B cell (primary cell): ENCODE results near the gene IL4R. TPM values are rescaled to one million over a fixed set of nuclear protein-coding genes. Genes with fewer than 3 reads are reported as not detected.
A peak's percentile ranks its signal among the peaks of the same experiment; 100 is the strongest.

ENCODE experiments used
- ATAC-seq: fragments of 200-7000 bp; cut with Tn5 transposase; one replicate; pipeline ENCODE4 v1.10.0; 2021; ENCODE audit warnings: low read depth, mild to moderate bottlenecking, moderate number of reproducible peaks, moderate library complexity
- CTCF ChIA-PET: fragments of 350-600 bp; sonication (Branson Sonifier 250); formaldehyde crosslinking; loops from one replicate; lab custom pipeline; 2021; ENCODE audit warnings: antibody characterized with exemption, inconsistent platforms; lab: Charles Lee
- POLR2A ChIA-PET: fragments of 350-600 bp; sonication (Branson Sonifier 250); formaldehyde crosslinking; loops from one replicate; lab custom pipeline; 2021; ENCODE audit warnings: antibody characterized with exemption; lab: Charles Lee
- DNase-seq: peaks from one replicate; pipeline ENCODE4 v3.0.0; 2013
- H2AFZ ChIP-seq: 2 replicates; pipeline ENCODE4 v1.6.1; 2012; ENCODE audit warnings: mild to moderate bottlenecking, low read depth, low read length; ENCODE audit not compliant: insufficient read depth, poor library complexity, severe bottlenecking
- H3K27ac ChIP-seq, 2 donors: 1 replicate in 1 of 2; 2 replicates in 1 of 2; pipeline ENCODE4 v1.5.1; 2012 to 2013; ENCODE audit warnings: low read length in 2 of 2, mild to moderate bottlenecking in 2 of 2, moderate library complexity in 1 of 2
- H3K27me3 ChIP-seq, 4 experiments: fragments of 200-600 bp in 1 of 4; sonication (generic) in 1 of 4; replicated peaks in 1 of 4; 1 replicate in 2 of 4; 2 replicates in 2 of 4; pipeline versions ENCODE4 v1.6.1 to v1.7.0; 2013 to 2016; ENCODE audit warnings: low read length in 3 of 4, mild to moderate bottlenecking in 2 of 4, mixed read lengths in 1 of 4, moderate library complexity in 1 of 4; ENCODE audit not compliant: insufficient read depth in 4 of 4, control insufficient read depth in 3 of 4; ENCODE audit errors: control extremely low read depth in 1 of 4
- H3K36me3 ChIP-seq, 2 experiments: replicated peaks in 1 of 2; 1 replicate in 1 of 2; 2 replicates in 1 of 2; pipeline versions ENCODE4 v1.6.1 to v1.7.1; 2013; ENCODE audit warnings: low read length in 1 of 2; ENCODE audit not compliant: insufficient read depth in 2 of 2, control insufficient read depth in 1 of 2; ENCODE audit errors: control extremely low read depth in 1 of 2, extremely low read depth in 1 of 2
- H3K4me1 ChIP-seq, 2 donors: fragments of 200-600 bp in 1 of 2; sonication (generic) in 1 of 2; 1 replicate in 1 of 2; 2 replicates in 1 of 2; pipeline versions ENCODE4 v1.5.1 to v1.6.1; 2013 to 2017; ENCODE audit warnings: low read length in 2 of 2; ENCODE audit not compliant: control insufficient read depth in 2 of 2, insufficient read depth in 2 of 2
- H3K4me2 ChIP-seq: replicated peaks from 2 replicates; pipeline ENCODE3; 2012; ENCODE audit warnings: mild to moderate bottlenecking, low read depth, low read length; ENCODE audit not compliant: poor library complexity, severe bottlenecking
- H3K4me3 ChIP-seq, 5 experiments: fragments of 200-600 bp in 1 of 5; sonication (generic) in 1 of 5; 1 replicate in 3 of 5; 2 replicates in 2 of 5; pipeline versions ENCODE4 v1.5.1 to v1.7.0; 2011 to 2016; ENCODE audit warnings: low read length in 4 of 5, mild to moderate bottlenecking in 4 of 5, low read depth in 2 of 5, control low read depth in 1 of 5, moderate library complexity in 1 of 5; ENCODE audit not compliant: insufficient read depth in 1 of 5; ENCODE audit errors: control extremely low read depth in 1 of 5, extremely low read depth in 1 of 5
- H3K79me2 ChIP-seq: fragments of 200-600 bp; sonication (generic); one replicate; pipeline ENCODE4 v1.6.0; 2016; ENCODE audit warnings: low read length; ENCODE audit not compliant: control insufficient read depth, insufficient read depth
- H3K9ac ChIP-seq: fragments of 200-600 bp; sonication (generic); 2 replicates; pipeline ENCODE4 v1.6.1; 2017; ENCODE audit warnings: mild to moderate bottlenecking, low read length, moderate library complexity
- H3K9me3 ChIP-seq, 3 donors: one replicate each; pipeline versions ENCODE4 v1.6.1 to v1.7.1; 2013; ENCODE audit warnings: low read length in 2 of 3; ENCODE audit not compliant: control insufficient read depth in 2 of 3, insufficient read depth in 1 of 3; ENCODE audit errors: control extremely low read depth in 1 of 3
- H4K20me1 ChIP-seq: 2 replicates; pipeline ENCODE4 v1.6.0; 2012; ENCODE audit warnings: mild to moderate bottlenecking, low read length; ENCODE audit not compliant: insufficient read depth, control insufficient read depth, poor library complexity, severe bottlenecking
- H3K27ac Mint-ChIP-seq: one replicate; pipeline ENCODE4 v1.8.0; 2021; ENCODE audit warnings: mixed read lengths
- H3K27me3 Mint-ChIP-seq: one replicate; pipeline ENCODE4 v1.8.0; 2021; ENCODE audit warnings: mixed read lengths
- H3K4me1 Mint-ChIP-seq: one replicate; pipeline ENCODE4 v1.8.0; 2021; ENCODE audit warnings: mixed read lengths
- H3K4me3 Mint-ChIP-seq: one replicate; pipeline ENCODE4 v1.8.0; 2021; ENCODE audit warnings: mixed read lengths
- H3K9me3 Mint-ChIP-seq: one replicate; pipeline ENCODE4 v1.8.0; 2022; ENCODE audit warnings: mixed read lengths; ENCODE audit not compliant: insufficient read depth
- CTCF ChIP-seq: fragments of 200-600 bp; IDR thresholded peaks from one replicate; pipeline ENCODE4 v1.8.0; 2022; ENCODE audit warnings: antibody characterized with exemption, mild to moderate bottlenecking
- EZH2 ChIP-seq: IDR thresholded peaks from 2 replicates; pipeline ENCODE4 v1.6.1; 2012; ENCODE audit warnings: borderline replicate concordance, low read depth, mild to moderate bottlenecking, moderate library complexity, low read length; ENCODE audit not compliant: insufficient read depth, poor library complexity, severe bottlenecking
- WGBS: methylation state at CpG from one replicate; pipeline ENCODE4 v1.1.5; 2013; ENCODE audit warnings: missing lambda C conversion rate; ENCODE audit not compliant: insufficient coverage; 5-methylcytosine and 5-hydroxymethylcytosine counted together
- intact Hi-C: fragments of 100-400 bp; cut with micrococcal nuclease; formaldehyde crosslinking; loops from one replicate; pipeline ENCODE4 v1.10.0; 2022
- polyA plus RNA-seq: library from polyadenylated mRNA; depleted of rRNA; stranded (reverse); fragments of >200 nt; gene quantifications from 2 replicates; pipeline ENCODE4 v1.2.3, GENCODE V29; 2012
- total RNA-seq, 2 donors: library from RNA; stranded (reverse); fragments of 120-200 nt in 1 of 2; gene quantifications; 1 replicate in 1 of 2; 2 replicates in 1 of 2; pipeline versions ENCODE4 v1.2.3 to v1.2.4, GENCODE V29; 2013 to 2022

The IL4R gene
- total and polyA plus RNA-seq, 2 donors (not counting 1 experiment from before 2014, with no cell fraction given): 311 to 966 TPM

DNA sequence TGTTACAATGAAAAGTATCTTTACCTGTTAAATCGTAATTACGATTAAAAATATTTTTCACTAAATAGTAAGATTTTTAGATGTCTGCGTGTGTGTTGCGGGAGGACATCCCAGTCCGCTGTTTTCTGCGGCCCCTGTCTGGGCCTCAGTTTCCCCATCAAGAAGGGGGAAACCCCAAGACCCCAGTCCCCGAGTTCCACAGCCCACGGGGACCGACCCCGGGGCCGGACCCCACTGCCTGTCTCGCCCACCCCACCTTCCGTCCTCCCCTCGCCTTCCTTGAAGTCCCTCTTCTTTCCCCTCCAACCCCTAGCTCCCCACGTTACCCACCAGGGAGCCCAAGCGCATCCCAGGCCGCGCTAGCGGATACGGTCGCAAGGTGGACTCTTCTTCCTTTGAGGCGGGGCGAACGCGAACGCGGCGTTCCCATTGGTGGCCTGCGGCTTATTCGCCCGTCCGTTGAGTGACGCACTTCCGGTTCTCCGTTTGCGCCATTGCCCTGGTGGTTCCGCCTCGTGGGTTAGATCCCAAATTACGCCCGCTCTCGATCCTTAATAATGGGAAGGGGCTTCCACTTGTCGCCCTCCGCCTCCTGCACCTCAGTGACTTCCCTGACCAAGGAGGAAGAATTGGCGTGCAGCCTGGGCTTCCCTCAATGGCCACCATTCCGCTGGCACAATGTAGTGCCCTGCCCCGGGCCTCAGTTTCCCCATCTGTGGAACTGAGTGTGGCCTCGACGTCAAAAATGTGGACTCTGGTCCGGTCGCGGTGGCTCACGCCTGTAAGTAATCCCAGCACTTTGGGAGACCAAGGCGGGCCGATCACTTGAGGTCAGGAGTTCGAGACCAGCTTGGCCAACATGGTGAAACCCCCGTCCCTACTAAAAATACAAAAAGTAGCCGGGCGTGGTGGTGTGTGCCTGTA is 45.1 kb upstream of the IL4R start, which contains the start of gene NSMCE1:
NSMCE1 (minus strand) TSS at position 397 of the 924 bp plus-strand sequence. CDS start 11,202 bp downstream, outside the sequence.
- Mint-ChIP-seq H3K27ac (peak within 1 kb of the TSS; percentile 99), H3K9me3 (no peaks in the 10 kb centered on the region), H3K4me1 (peaks cover 71% of the 10 kb centered on the region), H3K27me3 (no peaks in the 10 kb centered on the region), H3K4me3 (peak within 1 kb of the TSS; percentile 99)
- peak within 1 kb of the TSS; percentile 93 to 99 for H3K27ac ChIP-seq
- peaks cover 59 to 63% of the 10 kb centered on the region in 2 donors for H3K4me1 ChIP-seq
- no peaks in the 10 kb centered on the region for H3K9me3 ChIP-seq
- H3K79me2 ChIP-seq: peaks cover 44% of the 10 kb centered on the region
- ChIA-PET POLR2A (interaction anchor here (0.6 to 1.6 kb wide), 8 partner anchors 14 to 99 kb away, joined by 3 to 11 read pairs (median 5); no protein-coding TSS in a partner anchor), CTCF (interaction anchor here (0.9 to 2.3 kb wide), 6 partner anchors 7 to 99 kb away, joined by 3 to 7 read pairs (median 5); no protein-coding TSS in a partner anchor)
- peak within 1 kb of the TSS; percentile 83 for H3K9ac ChIP-seq
- intact Hi-C loops: loop anchor here (1.0 to 2.0 kb wide), 6 partner anchors 14 to 100 kb away; partner anchors contain the start of gene KDM8
- H3K27me3 ChIP-seq: no peaks in the 10 kb centered on the region
- WGBS: 8% methylated on average over 55 of the region's 58 CpGs
- H3K4me3 ChIP-seq: peak within 1 kb of the TSS; percentile 88 to 97 (median 94)
- ATAC-seq (peak; percentile 97), DNase-seq (peak; percentile 97)
- H3K4me2 ChIP-seq: peak within 1 kb of the TSS; percentile 78
- no peaks in the 10 kb centered on the region for H4K20me1 ChIP-seq
- TF ChIP-seq CTCF (peak; percentile 11), EZH2 (no peak)
- H2AFZ ChIP-seq: peak within 1 kb of the TSS; percentile 81
- no peaks in the 10 kb centered on the region for H3K36me3 ChIP-seq
